GM23338 (cell line): ENCODE measurements around the gene IL19. TPM values are rescaled to one million over a fixed set of nuclear protein-coding genes. Genes with fewer than 3 reads are reported as not detected.

ENCODE experiments used
- ATAC-seq: fragments of 200-7000 bp; cut with Tn5 transposase; 3 replicates; pipeline ENCODE4 v1.9.1; 2020
- DNase-seq: peaks from one replicate; pipeline ENCODE4 v3.0.0-alpha.2; 2015; ENCODE audit warnings: low spot score
- H2AFZ ChIP-seq: fragments of 200-600 bp; sonication (generic); 2 replicates; pipeline ENCODE4 v1.8.0; 2016; ENCODE audit warnings: antibody characterized with exemption, mild to moderate bottlenecking, moderate library complexity
- H3F3A ChIP-seq: fragments of 200-600 bp; sonication (generic); replicated peaks from 2 replicates; pipeline ENCODE4 v1.8.0; 2017; ENCODE audit warnings: antibody characterized with exemption, mixed run types, low read depth
- H3K27ac ChIP-seq: fragments of 200-600 bp; sonication (generic); 2 replicates; pipeline ENCODE4 v1.6.1; 2016; ENCODE audit warnings: low read depth
- H3K27me3 ChIP-seq: fragments of 200-600 bp; sonication (generic); 2 replicates; pipeline ENCODE4 v1.8.0; 2016; ENCODE audit warnings: mild to moderate bottlenecking, mixed run types, moderate library complexity; ENCODE audit not compliant: insufficient read depth
- H3K36me3 ChIP-seq: fragments of 200-600 bp; sonication (generic); 2 replicates; pipeline ENCODE4 v1.8.0; 2016; ENCODE audit warnings: mild to moderate bottlenecking; ENCODE audit not compliant: insufficient read depth
- H3K4me1 ChIP-seq: fragments of 200-600 bp; sonication (generic); 2 replicates; pipeline ENCODE4 v1.8.0; 2016; ENCODE audit warnings: mild to moderate bottlenecking, moderate library complexity; ENCODE audit not compliant: insufficient read depth
- H3K4me2 ChIP-seq: fragments of 200-600 bp; sonication (generic); 2 replicates; pipeline ENCODE4 v1.7.1; 2017; ENCODE audit warnings: mixed run types
- H3K4me3 ChIP-seq: fragments of 200-600 bp; sonication (generic); 2 replicates; pipeline ENCODE4 v1.6.1; 2016; ENCODE audit warnings: mixed run types
- H3K79me2 ChIP-seq: fragments of 200-600 bp; sonication (generic); replicated peaks from 2 replicates; pipeline ENCODE4 v1.8.0; 2017; ENCODE audit warnings: mild to moderate bottlenecking; ENCODE audit not compliant: insufficient read depth
- H3K9me2 ChIP-seq: fragments of 200-600 bp; sonication (generic); 2 replicates; pipeline ENCODE4 v1.8.0; 2017; ENCODE audit not compliant: insufficient read depth
- H4K20me1 ChIP-seq: fragments of 200-600 bp; sonication (generic); replicated peaks from 2 replicates; pipeline ENCODE4 v1.8.0; 2017; ENCODE audit warnings: mild to moderate bottlenecking; ENCODE audit not compliant: insufficient read depth
- H3K27ac Mint-ChIP-seq: 2 replicates; pipeline ENCODE4 v1.8.0; 2020; ENCODE audit warnings: inconsistent platforms, mild to moderate bottlenecking, moderate library complexity, mixed read lengths
- H3K27me3 Mint-ChIP-seq: 3 replicates; pipeline ENCODE4 v1.8.0; 2022; ENCODE audit warnings: low read depth, mild to moderate bottlenecking, moderate library complexity, mixed read lengths, inconsistent platforms; ENCODE audit not compliant: insufficient read depth, poor library complexity
- H3K36me3 Mint-ChIP-seq: 3 replicates; pipeline ENCODE4 v1.8.0; 2021; ENCODE audit warnings: low read depth, mild to moderate bottlenecking, inconsistent platforms, moderate library complexity, mixed read lengths
- H3K4me1 Mint-ChIP-seq: 3 replicates; pipeline ENCODE4 v1.8.0; 2020; ENCODE audit warnings: mild to moderate bottlenecking, inconsistent platforms, mixed read lengths
- H3K4me3 Mint-ChIP-seq: 3 replicates; pipeline ENCODE4 v1.8.0; 2021; ENCODE audit warnings: moderate library complexity, mild to moderate bottlenecking, inconsistent platforms, mixed read lengths
- H3K9me3 Mint-ChIP-seq: 3 replicates; pipeline ENCODE4 v1.8.0; 2020; ENCODE audit warnings: moderate library complexity, mild to moderate bottlenecking, inconsistent platforms, mixed read lengths
- ETS1 ChIP-seq: IDR thresholded peaks from 2 replicates; pipeline ENCODE4 v1.6.1; 2016; ENCODE audit warnings: antibody characterized with exemption
- EZH2phosphoT487 ChIP-seq: fragments of 200-600 bp; sonication (generic); IDR thresholded peaks from one replicate; pipeline ENCODE4 v1.8.1; 2018; ENCODE audit warnings: antibody characterized with exemption; ENCODE audit not compliant: unreplicated experiment
- POLR2AphosphoS5 ChIP-seq: IDR thresholded peaks from 2 replicates; pipeline ENCODE4 v1.6.1; 2016; ENCODE audit warnings: antibody characterized with exemption, low read depth
- REST ChIP-seq: IDR thresholded peaks from one replicate; pipeline ENCODE4 v1.6.1; 2018; ENCODE audit warnings: antibody characterized with exemption; ENCODE audit not compliant: unreplicated experiment
- STAT1 ChIP-seq: IDR thresholded peaks from one replicate; pipeline ENCODE4 v1.6.1; 2016; ENCODE audit warnings: antibody characterized with exemption; ENCODE audit not compliant: unreplicated experiment
- ZNF462 ChIP-seq: fragments of 250-450 bp; sonication (Bioruptor Pico); IDR thresholded peaks from 2 replicates; pipeline ENCODE4 v1.5.0; 2020; ENCODE audit warnings: mild to moderate bottlenecking, moderate library complexity
- polyA plus RNA-seq: library from polyadenylated mRNA; unstranded; fragments of >200 nt; fragmentation: Nextera tagmentation; extraction: Ambion mirVana; gene quantifications from 2 replicates; pipeline ENCODE4 v1.2.1, GENCODE V29; 2016
- total RNA-seq: library from RNA; depleted of rRNA; stranded (reverse); fragments of >200 nt; shearing (Covaris generic); gene quantifications from 2 replicates; pipeline ENCODE4 v1.2.3, GENCODE V29; 2014

IL19 gene
- total and polyA plus RNA-seq, 2 experiments from 2014 or later = not detected

- no peak for TF ChIP-seq ZNF462
- TF ChIP-seq REST = no peak
Observed at GRCh38 chr1:206842854-206843253, 72.3 kb downstream of the IL19 start (continued).

- Histone ChIP-seq H4K20me1 (no peaks in the 10 kb centered on the region), H3K4me2 (no peak overlapping the region), H3K27me3 (no peaks in the 10 kb centered on the region), H3K36me3 (no peaks in the 10 kb centered on the region), H3F3A (no peaks in the 10 kb centered on the region), H3K9me2 (no peaks in the 10 kb centered on the region), H3K79me2 (no peaks in the 10 kb centered on the region), H3K4me1 (no peaks in the 10 kb centered on the region), H2AFZ (no peak overlapping the region), H3K27ac (no peak overlapping the region), H3K4me3 (no peak overlapping the region)
- Mint-ChIP-seq H3K36me3 (no peaks in the 10 kb centered on the region), H3K4me1 (no peaks in the 10 kb centered on the region), H3K4me3 (no peak overlapping the region), H3K27ac (no peak overlapping the region), H3K9me3 (no peaks in the 10 kb centered on the region; the same call in 2 of the 3 replicates), H3K27me3 (no peaks in the 10 kb centered on the region)
- no peak for ATAC-seq
- no peak for DNase-seq
- TF ChIP-seq EZH2phosphoT487 (no peak), ETS1 (no peak), POLR2AphosphoS5 (no peak), STAT1 (no peak)
Observed at GRCh38 chr1:206843626-206844025, 73.1 kb downstream of the IL19 start.
